Measurements from ENCODE around the gene MARVELD3.
"Not testable (repeated sequence)": the region's sequence is repeated elsewhere in the genome, so short reads cannot be mapped to it uniquely, and the experiment has no call there.

Gene MARVELD3, protein sequence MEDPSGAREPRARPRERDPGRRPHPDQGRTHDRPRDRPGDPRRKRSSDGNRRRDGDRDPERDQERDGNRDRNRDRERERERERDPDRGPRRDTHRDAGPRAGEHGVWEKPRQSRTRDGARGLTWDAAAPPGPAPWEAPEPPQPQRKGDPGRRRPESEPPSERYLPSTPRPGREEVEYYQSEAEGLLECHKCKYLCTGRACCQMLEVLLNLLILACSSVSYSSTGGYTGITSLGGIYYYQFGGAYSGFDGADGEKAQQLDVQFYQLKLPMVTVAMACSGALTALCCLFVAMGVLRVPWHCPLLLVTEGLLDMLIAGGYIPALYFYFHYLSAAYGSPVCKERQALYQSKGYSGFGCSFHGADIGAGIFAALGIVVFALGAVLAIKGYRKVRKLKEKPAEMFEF

DNA sequence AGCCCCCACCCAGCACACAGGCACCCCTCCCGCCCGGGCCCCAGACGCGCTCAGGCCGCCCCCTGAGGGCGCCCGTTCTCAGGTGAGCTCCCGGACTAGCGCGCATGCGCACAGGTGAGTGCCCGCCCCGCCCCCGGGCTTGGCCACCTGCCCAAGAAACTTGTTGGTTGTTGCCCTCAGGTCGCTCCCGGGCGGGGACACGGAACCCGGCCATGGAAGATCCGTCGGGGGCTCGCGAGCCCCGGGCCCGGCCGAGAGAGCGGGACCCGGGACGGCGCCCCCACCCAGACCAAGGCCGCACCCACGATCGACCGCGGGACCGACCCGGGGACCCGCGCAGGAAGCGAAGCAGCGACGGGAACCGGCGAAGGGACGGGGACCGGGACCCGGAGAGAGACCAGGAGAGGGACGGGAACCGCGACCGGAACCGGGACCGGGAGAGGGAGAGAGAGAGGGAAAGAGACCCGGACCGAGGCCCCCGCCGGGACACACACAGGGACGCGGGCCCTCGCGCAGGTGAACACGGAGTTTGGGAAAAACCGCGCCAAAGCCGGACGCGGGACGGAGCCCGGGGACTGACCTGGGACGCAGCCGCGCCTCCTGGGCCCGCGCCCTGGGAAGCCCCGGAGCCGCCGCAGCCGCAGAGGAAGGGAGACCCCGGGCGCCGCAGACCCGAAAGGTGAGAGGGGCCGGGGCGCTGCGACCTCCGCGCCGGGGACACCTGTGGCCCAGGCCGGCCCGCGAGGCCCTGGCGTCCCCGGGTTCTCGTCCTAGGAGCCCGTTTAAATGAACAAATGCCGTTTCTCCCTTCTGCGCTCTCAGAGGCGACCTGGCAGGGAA, at the start of gene MARVELD3:
MARVELD3 (plus strand) TSS at position 167 of the 840 bp plus-strand sequence; CDS start at position 213, 46 bp downstream.
- DNase-seq: peak; percentile 32 to 35

DNA sequence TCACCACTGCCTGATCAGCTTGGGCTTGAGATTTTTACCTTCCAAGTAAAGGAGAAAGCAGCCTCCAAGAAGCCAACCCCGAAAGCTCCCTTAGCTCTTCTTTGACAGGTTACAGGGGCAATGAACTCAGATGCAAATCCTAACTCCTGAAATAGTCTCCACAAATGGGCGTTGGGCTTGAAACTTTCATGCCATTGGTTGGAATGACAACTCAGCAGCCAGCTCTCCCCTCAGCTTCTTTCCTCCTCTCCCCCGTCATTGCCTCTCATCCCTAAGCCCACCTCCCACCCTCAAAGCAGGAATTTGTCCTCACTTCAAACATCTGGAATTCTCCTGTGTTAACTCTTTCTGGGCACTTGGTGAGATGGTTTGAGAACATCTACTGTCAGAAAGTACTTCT, 49.0 kb upstream of the MARVELD3 start, which contains the start of gene TAT:
TAT (minus strand) TSS at position 122 of the 400 bp plus-strand sequence. CDS start 677 bp downstream, outside the sequence.
- DNase-seq: no peak

DNA sequence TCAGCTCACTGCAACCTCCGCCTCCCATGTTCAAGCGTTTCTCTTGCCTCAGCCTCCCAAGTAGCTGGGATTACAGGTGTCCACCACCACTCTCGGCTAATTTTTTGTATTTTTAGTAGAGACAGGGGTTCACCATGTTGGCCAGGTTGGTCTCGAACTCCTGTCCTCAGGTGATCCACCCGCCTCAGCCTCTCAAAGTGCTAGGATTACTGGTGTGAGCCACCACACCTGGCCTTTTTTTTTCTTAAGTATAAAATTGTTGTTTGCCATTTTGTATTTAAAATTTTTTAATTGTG, 43.5 kb upstream of the MARVELD3 start:
- DNase-seq: not testable (repeated sequence)

DNA sequence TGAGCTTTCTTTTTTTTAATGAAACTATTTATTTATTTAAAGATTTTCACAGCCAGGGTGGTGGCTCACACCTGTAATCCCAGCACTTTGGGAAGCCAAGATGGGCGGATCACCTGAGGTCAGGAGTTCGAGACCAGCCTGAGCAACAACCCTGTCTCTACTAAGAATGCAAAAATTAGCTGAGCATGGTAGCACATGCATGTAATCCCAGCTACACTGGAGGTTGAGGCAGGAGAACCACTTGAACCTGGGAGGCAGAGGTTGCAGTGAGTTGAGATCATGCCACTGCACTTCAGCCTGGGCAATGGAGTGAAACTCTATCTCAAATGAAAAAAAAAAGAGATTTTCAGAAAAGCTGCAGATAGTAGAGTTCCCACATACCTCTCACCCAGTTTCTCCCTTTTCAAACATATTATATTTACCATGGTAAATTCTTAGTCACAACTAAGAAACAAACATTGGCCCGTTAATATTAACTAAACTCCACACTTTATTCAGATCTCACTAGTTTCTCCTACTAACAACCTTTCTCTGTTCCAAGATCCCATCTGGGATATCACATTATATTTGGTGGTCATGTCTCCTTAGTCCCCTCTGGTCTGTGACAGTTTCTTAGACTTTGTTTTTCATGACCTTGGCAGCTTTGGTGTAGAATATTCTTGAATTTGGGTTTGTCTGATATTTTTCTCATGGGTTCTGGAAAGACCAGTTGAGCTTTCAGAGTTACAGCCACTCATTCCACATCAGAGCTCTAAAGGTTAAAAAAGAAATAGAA, 41.3 kb upstream of the MARVELD3 start:
- DNase-seq: no peak

DNA sequence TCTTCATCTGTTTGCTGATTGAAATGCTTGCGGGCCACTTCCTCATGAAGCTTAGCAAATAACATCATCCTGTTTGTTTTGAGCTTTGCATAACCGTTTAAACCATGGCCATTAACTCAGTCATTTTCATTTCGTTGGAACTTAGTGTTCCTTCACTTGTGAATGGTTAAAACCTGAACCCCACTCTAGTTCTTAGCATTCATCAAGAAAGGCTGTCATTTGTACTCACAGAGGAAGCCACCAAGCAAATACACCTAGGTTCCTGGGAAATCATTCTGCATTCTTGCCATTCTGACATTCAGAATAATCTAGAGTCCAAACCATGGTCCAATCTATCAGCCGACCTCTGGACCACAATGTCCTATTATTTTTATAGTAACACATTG, 40.7 kb upstream of the MARVELD3 start:
- DNase-seq: no peak

DNA sequence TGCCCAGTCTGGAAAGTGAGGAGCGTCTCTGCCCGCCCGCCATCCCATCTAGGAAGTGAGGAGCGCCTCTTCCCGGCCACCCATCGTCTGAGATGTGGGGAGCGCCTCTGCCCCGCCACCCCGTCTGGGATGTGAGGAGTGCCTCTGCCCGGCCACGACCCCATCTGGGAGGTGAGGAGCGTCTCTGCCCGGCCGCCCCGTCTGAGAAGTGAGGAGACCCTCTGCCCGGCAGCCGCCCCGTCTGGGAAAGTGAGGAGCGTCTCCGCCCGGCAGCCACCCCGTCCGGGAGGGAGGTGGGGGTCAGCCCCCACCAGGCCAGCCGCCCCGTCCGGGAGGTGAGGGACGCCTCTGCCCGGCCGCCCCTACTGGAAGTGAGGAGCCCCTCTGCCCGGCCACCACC, 36.6 kb upstream of the MARVELD3 start:
- not testable (repeated sequence) for DNase-seq

DNA sequence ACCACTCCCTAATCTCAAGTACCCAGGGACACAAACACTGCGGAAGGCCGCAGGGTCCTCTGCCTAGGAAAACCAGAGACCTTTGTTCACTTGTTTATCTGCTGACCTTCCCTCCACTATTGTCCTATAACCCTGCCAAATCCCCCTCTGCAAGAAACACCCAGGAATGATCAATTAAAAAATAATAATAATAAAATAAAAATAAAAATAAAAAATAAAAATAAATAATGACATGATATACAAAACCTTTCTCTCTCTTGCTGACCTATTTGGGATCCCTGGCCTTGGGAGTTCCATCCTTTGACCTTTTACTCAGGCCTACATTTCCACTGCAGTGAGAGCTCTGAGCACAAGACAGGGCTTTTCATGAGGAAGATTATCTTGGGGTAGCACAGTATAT, 35.9 kb upstream of the MARVELD3 start:
- not testable (repeated sequence) for DNase-seq

DNA sequence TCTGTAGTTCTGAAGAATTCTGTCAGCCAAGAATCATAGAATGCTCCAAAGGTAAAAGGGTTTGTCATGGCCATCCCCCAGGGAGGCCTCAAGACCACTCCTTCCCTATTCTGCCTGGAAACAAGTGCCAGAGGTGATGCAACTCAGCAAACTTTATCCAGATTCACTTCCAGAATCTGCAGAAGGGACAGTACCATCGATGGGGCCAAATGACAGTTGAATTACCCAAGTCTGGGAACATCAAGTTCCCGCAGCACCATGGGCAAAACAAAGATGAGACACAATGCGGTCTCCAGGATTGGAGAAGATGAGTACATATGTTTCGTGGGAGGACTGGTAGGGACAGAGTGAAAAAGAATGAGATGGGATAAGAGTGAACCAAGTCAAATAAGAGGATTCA, 35.4 kb upstream of the MARVELD3 start:
- no peak for DNase-seq

DNA sequence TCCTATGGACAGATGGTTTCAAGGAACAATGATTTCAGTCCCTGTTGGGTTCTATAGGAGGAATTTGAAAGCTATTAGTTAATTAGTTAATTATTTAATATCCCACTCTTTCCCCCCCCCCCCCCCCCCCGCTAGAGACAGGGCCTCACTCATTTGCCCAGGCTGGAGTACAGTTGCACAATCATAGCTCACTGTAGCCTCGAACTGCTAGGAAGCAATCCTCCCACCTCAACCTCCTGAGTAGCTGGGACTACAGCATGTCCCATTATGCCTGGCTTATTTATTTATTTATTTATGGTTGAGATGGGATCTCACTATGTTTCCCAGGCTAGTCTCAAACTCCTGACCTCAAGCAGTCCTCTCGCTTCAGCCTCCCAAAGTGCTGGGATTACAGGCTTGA, 34.1 kb upstream of the MARVELD3 start:
- no peak for DNase-seq

DNA sequence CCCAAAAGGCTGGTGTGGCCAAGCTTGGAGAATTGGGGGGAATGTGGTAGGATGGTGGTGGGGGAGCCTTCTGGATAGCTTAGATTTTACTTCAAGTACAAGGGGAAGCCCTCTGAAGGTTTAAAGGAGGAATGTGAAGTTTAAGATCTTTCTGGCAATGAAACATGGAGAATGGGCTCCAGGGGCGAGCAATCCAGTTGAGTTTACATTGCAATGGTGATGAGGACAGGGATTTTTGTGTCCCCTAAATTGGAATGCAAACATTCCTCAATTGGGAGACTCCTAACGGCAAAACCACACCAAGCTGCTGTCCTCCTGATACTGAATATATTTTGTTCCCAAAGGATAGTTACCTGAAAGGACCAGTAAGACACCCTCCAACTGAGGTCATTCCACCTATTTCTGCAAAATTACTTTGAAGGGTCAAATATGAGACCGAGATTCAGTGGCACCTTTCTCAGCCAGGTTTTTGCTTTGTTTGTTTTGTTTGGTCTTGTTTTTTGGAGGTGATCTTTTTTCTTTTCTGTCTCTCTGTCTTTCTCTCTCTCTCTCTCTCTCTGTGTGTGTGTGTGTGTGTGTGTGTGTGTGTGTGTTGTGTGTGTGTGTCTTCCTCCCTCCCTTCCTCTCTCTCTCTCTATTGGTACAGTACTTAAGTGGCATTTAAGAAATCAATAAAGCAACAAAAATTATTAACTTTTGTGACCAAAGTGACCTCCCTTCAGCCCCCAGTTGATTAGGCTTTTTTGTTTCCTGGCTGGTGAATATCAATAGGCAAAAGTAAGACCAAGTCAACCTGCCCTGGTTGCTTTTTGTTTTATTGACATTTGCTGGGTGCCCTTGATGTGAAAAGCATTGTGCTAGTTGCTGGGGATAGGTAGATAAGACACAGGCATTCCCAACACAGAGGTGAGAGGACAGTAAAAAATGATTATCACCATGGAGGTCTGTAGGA, 32.7 kb upstream of the MARVELD3 start:
- DNase-seq: no peak

DNA sequence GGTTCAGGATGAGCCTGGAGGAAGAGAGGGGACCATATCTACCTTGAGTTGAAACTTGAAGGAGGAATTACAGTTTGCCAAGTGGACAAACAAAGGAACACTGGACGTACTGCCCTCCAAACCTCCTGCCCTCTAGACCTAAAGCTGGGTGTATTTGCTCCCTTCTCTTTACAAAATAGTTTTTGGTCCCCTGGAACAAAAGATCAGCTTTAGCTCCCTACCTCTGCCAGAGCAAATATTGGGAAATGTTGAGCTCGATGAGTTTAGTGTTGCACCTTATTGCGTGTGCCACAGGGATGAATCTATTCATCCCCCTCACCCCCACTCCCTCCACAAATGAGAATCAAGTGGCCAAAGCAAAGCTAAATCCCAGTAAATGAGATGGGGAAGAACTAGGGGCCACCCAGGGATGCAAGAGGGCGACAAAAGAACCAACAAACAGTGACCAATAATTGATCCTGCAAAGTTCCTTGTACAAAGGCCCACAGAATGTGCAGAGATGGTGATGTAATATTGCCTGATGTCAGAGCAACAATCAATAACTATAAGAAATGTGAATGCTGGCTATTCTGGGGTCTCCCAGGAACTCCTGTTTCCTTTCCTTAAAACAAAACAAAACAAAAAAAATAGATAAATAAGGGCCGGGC, 31.9 kb upstream of the MARVELD3 start:
- DNase-seq: no peak

DNA sequence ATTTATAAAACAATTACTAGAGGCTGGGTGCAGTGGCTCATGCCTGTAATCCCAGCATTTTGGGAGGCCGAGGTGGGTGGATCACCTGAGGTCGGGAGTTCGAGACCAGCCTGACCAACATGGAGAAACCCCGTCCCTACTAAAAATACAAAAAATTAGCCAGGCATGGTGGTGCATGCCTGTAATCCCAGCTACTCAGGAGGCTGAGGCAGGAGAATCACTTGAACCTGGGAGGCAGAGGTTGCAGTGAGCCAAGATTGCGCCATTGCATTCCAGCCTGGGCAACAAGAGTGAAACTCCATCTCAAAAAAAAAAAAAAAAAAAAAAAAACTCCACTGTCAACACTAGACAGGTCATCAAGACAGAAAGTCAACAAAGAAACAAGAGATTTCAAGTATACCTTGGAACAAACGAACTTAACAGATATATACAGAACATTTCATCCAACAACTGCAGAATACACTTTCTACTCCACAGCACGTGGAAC, 30.6 kb upstream of the MARVELD3 start:
- not testable (repeated sequence) for DNase-seq

DNA sequence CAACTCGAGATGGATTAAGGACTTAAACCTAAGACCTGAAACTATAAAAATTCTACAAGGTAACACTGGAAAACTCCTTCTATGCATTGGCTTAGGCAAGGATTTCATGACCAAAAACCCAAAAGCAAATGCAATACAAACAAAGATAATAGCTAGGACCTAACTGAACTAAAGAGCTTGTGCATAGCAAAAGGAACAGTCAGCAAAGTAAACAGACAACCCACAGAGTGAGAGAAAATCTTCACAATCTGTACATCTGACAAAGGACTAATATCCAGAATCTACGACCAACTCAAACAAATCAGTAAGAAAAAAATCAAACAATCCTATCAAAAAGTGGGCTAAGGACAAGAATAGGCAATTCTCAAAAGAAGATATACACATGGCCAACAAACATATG, 27.6 kb upstream of the MARVELD3 start:
- DNase-seq: not testable (repeated sequence)

DNA sequence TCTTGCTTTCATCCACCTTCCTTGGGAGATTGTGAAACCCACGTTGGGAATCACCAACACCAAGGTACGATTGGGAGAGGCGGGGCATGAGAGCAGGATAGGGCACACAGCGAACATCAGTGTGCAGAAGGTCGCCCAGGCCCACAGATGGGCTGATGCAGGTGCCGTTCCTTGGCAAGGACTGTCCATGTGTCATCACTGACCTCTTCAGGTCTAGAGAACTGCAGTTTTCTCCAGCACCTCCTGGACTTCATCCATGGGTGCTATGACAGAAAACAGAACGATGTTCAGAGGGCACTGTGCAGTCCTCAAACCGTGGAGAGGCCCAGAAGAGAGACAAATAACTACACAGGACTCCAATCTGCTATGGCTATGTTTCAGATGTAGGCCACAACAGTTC, 25.2 kb upstream of the MARVELD3 start:
- no peak for DNase-seq

DNA sequence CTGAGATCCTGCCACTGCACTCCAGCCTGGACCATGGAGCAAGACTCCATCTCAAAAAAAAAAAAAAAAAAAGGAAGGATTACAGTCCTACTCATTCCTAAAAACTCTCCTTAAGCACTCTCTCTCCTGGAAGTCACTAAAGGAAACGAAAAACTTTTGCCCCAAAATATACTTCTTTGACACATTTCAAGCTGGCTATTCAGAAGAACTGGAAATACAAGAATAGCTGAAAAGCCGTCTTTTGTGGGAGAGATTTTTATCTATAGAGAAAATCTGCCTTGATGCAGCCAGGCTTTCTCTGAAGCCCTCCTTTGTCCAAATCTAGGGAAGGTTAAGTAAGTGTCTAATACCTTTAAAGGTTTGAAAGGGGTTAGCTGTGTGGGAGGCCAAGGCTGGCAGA, 16.9 kb upstream of the MARVELD3 start:
- DNase-seq: no peak

DNA sequence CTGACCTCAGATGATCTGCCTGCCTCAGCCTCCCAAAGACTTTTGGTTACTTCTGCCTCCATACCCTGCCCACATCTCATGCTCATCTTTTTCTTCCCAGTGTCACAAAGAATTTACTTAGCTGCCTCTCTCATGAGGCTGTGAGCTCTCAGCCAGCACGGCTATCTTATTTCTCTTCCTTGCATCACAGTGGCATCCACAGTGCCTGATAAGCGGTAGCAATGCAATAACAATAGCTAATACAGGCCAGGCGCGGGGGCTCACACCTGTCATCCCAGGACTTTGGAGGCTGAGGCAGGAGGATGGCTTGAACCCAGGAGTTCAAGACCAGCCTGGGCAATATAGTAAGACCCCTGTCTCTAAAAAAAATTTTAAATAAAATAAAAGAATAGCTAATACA, 15.5 kb upstream of the MARVELD3 start:
- no peak for DNase-seq

DNA sequence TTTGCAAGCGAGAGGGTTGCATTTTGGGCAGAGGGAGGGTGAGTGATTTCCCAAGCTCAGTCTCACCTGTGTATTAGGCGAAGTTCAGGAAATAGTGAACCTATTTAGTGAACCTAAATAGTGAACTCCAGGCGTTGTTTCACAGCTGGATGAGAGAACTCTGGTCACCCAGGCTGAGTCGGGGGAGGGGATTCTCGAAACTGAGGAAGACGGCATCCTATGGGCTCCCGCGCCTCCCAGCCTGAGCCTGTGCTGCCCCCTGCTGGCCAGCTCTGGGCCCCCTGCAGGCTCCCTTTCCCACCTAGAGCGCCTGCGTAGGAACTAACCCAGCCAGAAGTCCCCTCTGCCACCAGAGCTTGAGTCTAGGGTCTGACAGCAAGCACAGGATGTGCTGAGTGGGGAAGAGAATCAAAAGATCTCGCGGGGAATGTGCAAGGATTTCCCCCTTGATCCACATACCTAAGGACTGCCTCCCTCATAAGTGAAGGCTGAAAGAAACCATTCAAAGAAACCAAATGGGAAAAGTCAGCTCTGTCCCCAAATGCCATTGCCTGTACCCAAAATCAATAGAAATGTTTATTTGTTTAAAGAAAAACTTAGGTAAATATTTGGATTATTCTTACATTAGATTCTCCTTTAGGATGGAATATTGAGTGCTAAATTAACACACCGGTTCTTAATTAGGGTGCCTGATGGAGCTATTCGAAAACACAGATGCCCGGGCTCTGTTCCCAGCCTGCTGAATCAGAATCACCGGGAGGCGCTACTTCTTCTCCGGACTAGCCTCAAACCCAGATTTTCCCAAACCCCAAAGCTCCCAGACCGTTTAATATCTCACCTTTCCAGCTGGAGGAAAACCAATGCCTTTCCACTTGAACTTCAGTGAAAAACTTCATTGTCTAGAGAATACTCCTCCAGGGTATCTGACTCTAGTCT, 14.8 kb upstream of the MARVELD3 start:
- peak; percentile 87 to 89 for DNase-seq

DNA sequence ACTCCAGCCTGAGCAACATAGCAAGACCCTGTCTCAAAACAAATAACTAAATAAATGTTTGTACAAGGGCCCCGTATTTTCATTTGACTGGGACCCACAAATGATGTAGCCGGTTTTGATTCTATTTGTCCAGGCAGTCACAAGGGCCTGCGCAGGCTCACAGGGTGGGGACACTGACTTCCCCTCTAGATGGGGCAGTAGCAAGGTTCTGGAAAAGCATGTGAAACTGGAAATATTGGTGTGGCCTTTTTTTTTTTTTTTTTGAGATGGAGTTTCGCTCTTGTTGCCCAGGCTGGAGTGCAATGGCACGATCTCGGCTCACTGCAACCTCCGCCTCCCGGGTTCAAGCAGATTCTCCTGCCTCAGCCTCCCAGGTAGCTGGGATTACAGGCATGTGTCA, 11.0 kb upstream of the MARVELD3 start:
- not testable (repeated sequence) for DNase-seq

DNA sequence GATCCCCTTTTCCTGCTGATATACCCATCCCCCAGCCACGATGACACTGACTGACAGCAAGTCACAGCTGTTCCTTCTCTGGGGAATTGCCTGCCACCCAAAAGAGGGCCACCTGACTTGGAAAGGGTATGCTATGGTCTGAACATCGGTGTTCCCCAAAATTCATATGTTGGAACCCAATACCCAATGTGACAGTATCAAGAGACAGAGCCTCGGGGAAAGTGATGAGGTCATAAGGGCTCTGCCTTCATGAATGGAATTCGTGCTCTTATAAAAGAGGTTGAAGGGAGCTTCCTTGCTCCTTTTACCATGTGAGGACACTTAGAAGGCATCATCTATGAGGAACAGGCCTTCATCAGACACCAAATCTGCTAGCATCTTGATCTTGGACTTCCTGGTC, 7.6 kb upstream of the MARVELD3 start:
- no peak for DNase-seq

DNA sequence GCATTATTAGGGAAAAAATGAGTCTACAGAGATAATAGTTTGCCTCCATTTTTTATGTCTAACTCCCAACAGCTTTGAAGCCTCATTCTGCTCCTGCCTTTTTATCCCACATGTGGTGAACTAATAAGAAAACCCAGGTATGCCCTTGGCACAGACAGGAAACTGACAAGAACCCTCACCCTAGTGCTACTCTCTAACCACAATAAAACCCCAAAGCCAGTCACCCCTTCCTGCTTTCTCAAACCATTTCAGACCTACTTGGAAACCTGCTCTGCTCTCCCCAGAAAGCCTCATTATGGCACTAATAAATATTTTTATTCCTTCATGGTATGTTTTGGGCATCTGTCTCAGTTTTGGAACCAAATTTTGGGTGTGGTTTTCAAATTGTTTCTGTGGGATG, 3.9 kb upstream of the MARVELD3 start:
- DNase-seq: no peak
